Measurements from ENCODE around the gene CSF3R.

GRCh38 chr1:36456391-36456928, 26.3 kb downstream of the CSF3R start:
- TF ChIP-seq CTCF (IDR thresholded peaks at IDR 0.05; ENCODE audit: low read depth, low read length, poor library complexity, severe bottlenecking) = no peak
- TF ChIP-seq EZH2phosphoT487 (IDR thresholded peaks at IDR 0.05; ENCODE audit: borderline replicate concordance, low read length) = no peak
